Pancreas (tissue), 10 donors: ENCODE data around the gene ARHGAP32. TPM values are rescaled to one million over a fixed set of nuclear protein-coding genes. Genes with fewer than 3 reads are reported as not detected.

ENCODE experiments used
- ATAC-seq, 4 donors: fragments of 200-7000 bp; cut with Tn5 transposase; one replicate each; pipeline versions ENCODE4 v1.8.0 to v1.9.1; 2020; ENCODE audit warnings: mild to moderate bottlenecking in 4 of 4, moderate library complexity in 4 of 4
- DNase-seq, 6 donors: peaks; one replicate each; pipeline ENCODE4 v3.0.0-alpha.2; 2020
- FAIRE-seq: peaks from 2 replicates; lab custom pipeline; 2012; peaks lifted over from hg19 to GRCh38; lab: Jason Lieb, UNC
- H3K27ac ChIP-seq, 4 donors: fragments of 200-600 bp; sonication (generic); 1 replicate in 3 of 4; 2 replicates in 1 of 4; pipeline versions ENCODE4 v1.5.0 to v1.8.0; 2020
- H3K27me3 ChIP-seq, 4 donors: fragments of 200-600 bp; one replicate each; pipeline ENCODE4 v1.8.0; 2021
- H3K36me3 ChIP-seq, 3 donors: fragments of 200-600 bp; sonication (generic) in 1 of 3; one replicate each; pipeline versions ENCODE4 v1.5.0 to v1.8.0; 2020 to 2021
- H3K4me1 ChIP-seq, 3 donors: fragments of 200-600 bp; one replicate each; pipeline ENCODE4 v1.8.0; 2021
- H3K4me3 ChIP-seq, 4 donors: fragments of 200-600 bp; sonication (generic) in 2 of 4; one replicate each; pipeline versions ENCODE4 v1.5.0 to v1.8.0; 2020 to 2021
- H3K9me3 ChIP-seq, 4 donors: fragments of 200-600 bp; one replicate each; pipeline ENCODE4 v1.8.0; 2021
- WGBS, 2 donors: extraction: QIAGEN DNeasy Blood & Tissue Kit; methylation state at CpG; one replicate each; pipeline ENCODE4 v1.1.7; 2013; 5-methylcytosine and 5-hydroxymethylcytosine counted together
- intact Hi-C, 3 donors: fragments of 100-400 bp; cut with DNase I; formaldehyde crosslinking; loops; one replicate each; pipeline versions ENCODE4 v1.11.1 to v1.14.2; 2022
- polyA plus RNA-seq, 2 donors: library from polyadenylated mRNA; stranded (reverse); fragments of 200-250 nt; gene quantifications; one replicate each; pipeline ENCODE4 v1.2.3, GENCODE V29; 2013
- total RNA-seq, 6 donors: library from RNA; stranded (reverse); fragmentation: NEBNext Ultra II Directional in 4 of 6; extraction: Animal tissue kit (Norgen Biotek cat#: 25700) in 4 of 6; gene quantifications; one replicate each; pipeline versions ENCODE4 v1.2.1 to v1.2.4, GENCODE V29; 2021 to 2023
- TF ChIP-seq, protein P1 (sequence below), 4 donors: fragments of 200-600 bp; sonication (generic) in 3 of 4; IDR thresholded peaks; one replicate each; pipeline versions ENCODE4 v1.5.0 to v1.8.0; 2021; ENCODE audit warnings: antibody characterized with exemption in 4 of 4
- donor health status: healthy with polysubstance abuse.
- donor health status: DM: no; HTN: no; CAD: no; lungs with moderate emphysema.
- donor health status: DM: no; HTN: no; CAD: no.
- donor health status: control.
- donor health status: control.
- donor health status: Bipolar disorder and iron deficiency.
- donor health status: DM: yes; HTN: yes; CAD: no.
- donor health status: DM: no; HTN: no; CAD: no.
- donor health status: DM: no; HTN: no; CAD: no.
- donor health status: DM: yes; HTN: yes; CAD: no.

ARHGAP32 gene
- total and polyA plus RNA-seq, 8 donors, result 5.0 to 36.6 (median 22.3) TPM

DNA sequence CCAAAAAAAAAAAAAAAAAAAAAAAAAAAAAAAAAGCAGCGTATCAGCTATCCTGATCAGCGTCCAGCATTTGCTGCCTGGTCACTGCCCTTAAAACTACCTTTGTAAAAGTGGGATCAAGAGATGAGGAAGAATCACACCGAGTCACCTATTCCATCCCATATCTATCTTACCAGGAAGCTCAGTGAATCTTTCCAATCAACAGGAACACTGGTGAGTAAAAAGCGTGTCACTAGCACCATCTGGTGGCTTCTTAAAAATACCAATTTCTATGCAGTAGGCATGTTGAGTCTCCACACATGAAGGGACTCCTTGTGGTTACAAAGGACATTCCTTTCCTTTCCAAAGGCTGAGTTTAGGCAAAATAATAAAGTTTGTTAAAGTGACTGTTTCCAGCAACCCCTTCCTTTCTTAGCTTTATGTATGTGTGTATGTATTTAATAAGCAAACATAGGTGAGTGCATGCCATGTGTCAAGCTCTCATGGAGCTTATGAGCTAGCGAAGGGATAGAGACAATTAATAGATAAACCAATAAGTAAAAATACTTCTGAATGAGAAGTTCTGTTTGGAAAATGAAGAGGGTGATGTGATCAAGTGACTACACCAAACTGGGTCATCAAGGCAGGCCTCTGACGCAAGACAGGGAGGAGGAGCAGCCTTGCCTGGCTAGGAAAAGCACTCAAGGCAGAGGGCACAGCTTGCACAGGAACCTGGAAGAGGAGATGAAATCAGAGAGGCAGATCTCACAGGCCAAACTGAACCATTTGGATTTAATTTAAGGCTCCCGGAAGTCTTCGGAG is 235.5 kb downstream of the ARHGAP32 start:
- H3K4me1 ChIP-seq, result peaks cover 0 to 6% (median 0%) of the 10 kb centered on the region in 3 donors
- TF ChIP-seq, protein P1, sequence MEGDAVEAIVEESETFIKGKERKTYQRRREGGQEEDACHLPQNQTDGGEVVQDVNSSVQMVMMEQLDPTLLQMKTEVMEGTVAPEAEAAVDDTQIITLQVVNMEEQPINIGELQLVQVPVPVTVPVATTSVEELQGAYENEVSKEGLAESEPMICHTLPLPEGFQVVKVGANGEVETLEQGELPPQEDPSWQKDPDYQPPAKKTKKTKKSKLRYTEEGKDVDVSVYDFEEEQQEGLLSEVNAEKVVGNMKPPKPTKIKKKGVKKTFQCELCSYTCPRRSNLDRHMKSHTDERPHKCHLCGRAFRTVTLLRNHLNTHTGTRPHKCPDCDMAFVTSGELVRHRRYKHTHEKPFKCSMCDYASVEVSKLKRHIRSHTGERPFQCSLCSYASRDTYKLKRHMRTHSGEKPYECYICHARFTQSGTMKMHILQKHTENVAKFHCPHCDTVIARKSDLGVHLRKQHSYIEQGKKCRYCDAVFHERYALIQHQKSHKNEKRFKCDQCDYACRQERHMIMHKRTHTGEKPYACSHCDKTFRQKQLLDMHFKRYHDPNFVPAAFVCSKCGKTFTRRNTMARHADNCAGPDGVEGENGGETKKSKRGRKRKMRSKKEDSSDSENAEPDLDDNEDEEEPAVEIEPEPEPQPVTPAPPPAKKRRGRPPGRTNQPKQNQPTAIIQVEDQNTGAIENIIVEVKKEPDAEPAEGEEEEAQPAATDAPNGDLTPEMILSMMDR (IDR thresholded peaks at IDR 0.05), result peak; percentile 27 to 62 (median 52)
- peak; percentile 57 for FAIRE-seq
- no peaks in the 10 kb centered on the region for H3K36me3 ChIP-seq
- intact Hi-C loops, result loop anchor here (2.0 to 10.0 kb wide), 3 partner anchors 69 to 72 kb away; no protein-coding TSS in a partner anchor
- H3K27ac ChIP-seq, result no peak overlapping the region
- peak in 3 of 6 donors; percentile 41 to 60 (median 43) for DNase-seq
- no peaks in the 10 kb centered on the region for H3K9me3 ChIP-seq
- 31 to 40% methylated on average over 8 of the region's 8 CpGs for WGBS, 2 donors
- H3K4me3 ChIP-seq, result no peak overlapping the region
- no peaks in the 10 kb centered on the region for H3K27me3 ChIP-seq
- peak; percentile 80 to 97 (median 94) for ATAC-seq

DNA sequence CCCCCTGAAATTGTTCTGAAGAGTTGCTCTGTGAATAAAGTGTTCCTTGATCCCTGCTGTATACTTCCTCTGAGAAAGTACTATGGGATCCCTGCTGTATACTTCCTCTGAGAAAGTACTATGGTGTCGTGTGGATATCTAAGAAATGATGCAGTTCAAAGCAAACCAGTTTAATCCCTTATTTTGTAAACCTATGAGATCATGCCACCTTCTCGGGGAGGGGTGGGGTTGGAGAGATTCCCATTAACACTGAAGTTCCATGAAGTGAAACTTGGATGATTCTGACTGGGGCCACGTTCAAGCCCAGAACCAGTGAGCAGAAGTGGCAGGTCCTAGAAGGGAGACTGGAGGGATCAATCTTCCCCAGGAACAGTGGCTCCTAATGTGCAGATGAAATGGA is 236.5 kb downstream of the ARHGAP32 start:
- DNase-seq (no peak), FAIRE-seq (no peak), ATAC-seq (no peak)
- intact Hi-C loops, result loop anchor here (2.0 to 10.0 kb wide), 3 partner anchors 68 to 71 kb away; no protein-coding TSS in a partner anchor
- Histone ChIP-seq H3K36me3 (no peaks in the 10 kb centered on the region), H3K9me3 (no peaks in the 10 kb centered on the region), H3K4me3 (no peak overlapping the region), H3K27ac (no peak overlapping the region), H3K27me3 (no peaks in the 10 kb centered on the region), H3K4me1 (peaks cover 0 to 6% (median under 1%) of the 10 kb centered on the region in 3 donors)
- WGBS, 2 donors, result 44 to 56% methylated on average over 3 of the region's 3 CpGs
- TF ChIP-seq, protein P1 (IDR thresholded peaks at IDR 0.05), result no peak

DNA sequence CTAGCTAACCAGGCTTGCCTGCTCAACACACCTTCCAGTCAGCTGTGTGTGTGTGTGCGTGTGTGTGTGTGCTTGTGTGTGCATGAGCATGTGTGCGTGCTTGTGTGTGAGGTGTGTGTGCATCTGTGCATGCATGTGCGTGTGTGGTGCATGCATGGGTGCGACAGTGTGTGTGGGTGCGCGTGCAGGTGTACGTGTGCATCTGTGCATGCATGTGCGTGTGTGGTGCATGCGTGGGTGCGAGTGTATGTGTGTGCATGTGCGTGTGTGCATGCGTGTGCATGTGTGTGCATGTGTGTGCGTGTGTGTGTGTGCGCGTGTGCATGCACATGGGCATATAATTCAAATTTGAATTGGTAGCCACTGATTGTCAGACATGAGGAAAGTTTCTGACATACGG is 239.0 kb downstream of the ARHGAP32 start:
- no peaks in the 10 kb centered on the region for H3K27me3 ChIP-seq
- DNase-seq (no peak), FAIRE-seq (no peak), ATAC-seq (no peak)
- no peak overlapping the region for H3K27ac ChIP-seq
- TF ChIP-seq, protein P1 (IDR thresholded peaks at IDR 0.05), result no peak
- H3K36me3 ChIP-seq, result no peaks in the 10 kb centered on the region
- no peak overlapping the region for H3K4me3 ChIP-seq
- peaks cover 0 to 14% (median 10%) of the 10 kb centered on the region in 3 donors for H3K4me1 ChIP-seq
- intact Hi-C loops, result loop anchor here in 1 of 3 donors (10.0 kb wide), 1 partner anchor 68 kb away; no protein-coding TSS in a partner anchor
- no peaks in the 10 kb centered on the region for H3K9me3 ChIP-seq
- WGBS, 2 donors, result 87 to 89% methylated on average over 16 of the region's 16 CpGs

DNA sequence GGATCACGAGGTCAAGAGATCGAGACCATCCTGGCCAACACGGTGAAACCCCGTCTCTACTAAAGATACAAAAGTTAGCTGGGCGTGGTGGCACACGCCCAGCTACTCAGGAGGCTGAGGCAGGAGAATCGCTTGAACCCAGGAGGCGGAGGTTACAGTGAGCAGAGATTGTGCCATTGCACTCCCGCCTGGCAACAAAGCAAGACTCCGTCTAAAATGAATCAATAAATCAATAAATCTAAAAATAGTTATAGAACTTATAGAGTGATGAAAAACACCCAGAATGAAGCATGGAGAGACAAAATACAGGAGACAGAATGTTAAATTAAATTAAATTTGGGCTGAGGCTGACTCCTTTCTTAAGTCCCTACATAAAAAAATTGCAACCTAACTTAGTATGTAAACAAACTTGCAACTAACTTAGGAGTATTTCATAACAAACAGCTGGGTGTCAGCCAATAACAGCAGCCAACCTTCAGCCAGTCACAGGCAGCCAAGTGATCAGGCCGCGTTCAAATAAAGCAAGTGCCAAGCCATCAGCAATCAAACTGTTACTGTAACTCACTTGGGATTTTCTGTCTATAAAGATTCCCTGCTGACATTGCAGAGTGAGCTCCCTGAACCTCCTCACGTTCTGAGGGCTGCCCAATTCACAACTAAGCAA is 242.2 kb downstream of the ARHGAP32 start:
- FAIRE-seq (no peak), ATAC-seq (peak; percentile 80 to 92 (median 86)), DNase-seq (peak in 3 of 6 donors; percentile 45 to 68 (median 57))

More for the DNA sequence above, 242.2 kb downstream of the ARHGAP32 start:
- no peaks in the 10 kb centered on the region for H3K9me3 ChIP-seq
- H3K27ac ChIP-seq, result no peak overlapping the region
- H3K36me3 ChIP-seq, result no peaks in the 10 kb centered on the region
- peaks cover 0 to 10% (median 8%) of the 10 kb centered on the region in 3 donors for H3K4me1 ChIP-seq
- WGBS, 2 donors, result 33 to 34% methylated on average over 13 of the region's 13 CpGs
- H3K4me3 ChIP-seq, result no peak overlapping the region
- H3K27me3 ChIP-seq, result no peaks in the 10 kb centered on the region
- TF ChIP-seq, protein P1 (IDR thresholded peaks at IDR 0.05), result no peak
- intact Hi-C loops, result loop anchor here in 1 of 3 donors (10.0 kb wide), 1 partner anchor 65 kb away; no protein-coding TSS in a partner anchor
